Posterior vena cava (tissue), 2 donors: ENCODE results near the gene RASSF6. TPM values are rescaled to one million over a fixed set of nuclear protein-coding genes. Genes with fewer than 3 reads are reported as not detected.
"Not testable (repeated sequence)": the region's sequence is repeated elsewhere in the genome, so short reads cannot be mapped to it uniquely, and the experiment has no call there.

Experiments
- DNase-seq: peaks from one replicate; pipeline ENCODE4 v3.0.0-alpha.2; 2020; ENCODE audit warnings: low spot score
- intact Hi-C, 2 donors: fragments of 100-400 bp; cut with DNase I; formaldehyde crosslinking; loops; one replicate each; pipeline versions ENCODE4 v1.14.1 to v1.14.2; 2022 to 2023
- total RNA-seq, 2 donors: library from RNA; stranded (reverse); fragmentation: NEBNext Ultra II Directional; extraction: Animal tissue kit (Norgen Biotek cat#: 25700); gene quantifications; one replicate each; pipeline ENCODE4 v1.2.1, GENCODE V29; 2021
- donor health status: DM: yes; HTN: yes; CAD: no.
- donor health status: DM: yes; HTN: yes; CAD: no.

Gene RASSF6
- total RNA-seq, 2 donors from 2014 or later: not detected

- DNase-seq: no peak
- intact Hi-C loops: no loop called here
Measured at GRCh38 chr4:73589261-73589847, 30.9 kb downstream of the RASSF6 start.

GRCh38 chr4:73588613-73589012 lies 31.6 kb downstream of the RASSF6 start:
- DNase-seq: no peak
- intact Hi-C loops: no loop called here

- no peak for DNase-seq
- intact Hi-C loops: no loop called here
Measured at GRCh38 chr4:73586666-73587065, 33.6 kb downstream of the RASSF6 start.

GRCh38 chr4:73586040-73586439 lies 34.2 kb downstream of the RASSF6 start:
- intact Hi-C loops: no loop called here

GRCh38 chr4:73585345-73585744 lies 34.9 kb downstream of the RASSF6 start:
- DNase-seq: no peak
- intact Hi-C loops: no loop called here

More at GRCh38 chr4:73586040-73586439, 34.2 kb downstream of the RASSF6 start:
- no peak for DNase-seq

- intact Hi-C loops: no loop called here
- no peak for DNase-seq
Measured at GRCh38 chr4:73583666-73584065, 36.6 kb downstream of the RASSF6 start.

- no peak for DNase-seq
- intact Hi-C loops: no loop called here
Measured at GRCh38 chr4:73577371-73577770, 42.9 kb downstream of the RASSF6 start.

GRCh38 chr4:73576381-73576780 lies 43.9 kb downstream of the RASSF6 start:
- intact Hi-C loops: no loop called here
- DNase-seq: no peak

DNA sequence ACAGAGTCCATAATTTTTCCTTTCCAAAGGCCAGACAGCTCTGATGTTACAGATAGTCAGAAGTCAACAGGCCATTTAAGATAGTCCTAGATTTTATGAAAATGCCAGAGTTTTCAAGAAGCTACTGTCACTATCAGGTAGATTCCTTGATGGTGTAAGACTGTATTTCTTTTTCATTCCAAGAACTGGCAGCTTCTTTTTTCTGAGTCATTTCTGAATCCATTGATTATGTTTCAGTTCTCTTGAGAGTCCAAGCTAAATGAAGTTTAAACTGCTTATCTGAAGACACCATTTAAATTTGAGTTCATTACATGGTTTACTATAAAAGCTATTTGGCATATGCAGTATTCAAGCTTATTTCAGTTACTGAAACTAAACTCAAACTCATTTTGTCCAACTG lies 44.6 kb downstream of the RASSF6 start:
- DNase-seq: no peak
- intact Hi-C loops: no loop called here

DNA sequence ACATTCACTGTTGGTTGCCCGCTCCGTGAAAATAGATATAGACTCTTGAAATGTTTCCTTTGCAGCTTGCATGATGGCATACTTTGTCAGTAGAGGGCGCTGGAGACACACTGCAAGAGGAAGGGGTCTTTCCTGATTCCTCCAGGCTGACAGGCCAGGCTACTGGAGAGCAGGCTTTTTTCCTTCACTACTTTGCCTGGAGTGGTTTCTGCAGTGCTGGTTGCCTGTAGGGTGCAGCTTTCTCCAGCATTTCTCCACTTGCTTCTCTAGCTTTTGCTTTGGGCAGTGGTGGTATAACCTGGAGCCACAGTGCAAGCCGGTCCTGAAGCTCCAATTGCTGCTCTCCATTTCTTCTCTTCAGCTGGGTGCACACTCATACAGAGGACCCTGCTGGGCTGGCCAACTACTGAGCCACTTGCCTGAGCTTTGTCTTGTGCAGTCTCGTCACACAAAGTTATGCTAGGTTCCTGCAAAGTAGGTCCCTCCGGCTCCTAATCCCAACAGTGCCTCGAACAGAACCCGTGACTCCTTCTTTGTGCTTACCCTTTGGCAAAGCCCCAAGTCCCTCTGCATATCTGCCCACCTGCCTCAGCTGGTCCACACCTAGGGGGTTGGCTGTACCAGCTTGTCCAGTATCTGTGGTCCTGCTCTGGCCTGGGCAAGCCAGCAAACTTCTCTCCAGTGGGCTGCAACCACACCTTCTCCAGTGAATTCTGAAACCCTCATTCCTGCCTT lies 46.3 kb downstream of the RASSF6 start:
- intact Hi-C loops: no loop called here
- peak; percentile 82 for DNase-seq

DNA sequence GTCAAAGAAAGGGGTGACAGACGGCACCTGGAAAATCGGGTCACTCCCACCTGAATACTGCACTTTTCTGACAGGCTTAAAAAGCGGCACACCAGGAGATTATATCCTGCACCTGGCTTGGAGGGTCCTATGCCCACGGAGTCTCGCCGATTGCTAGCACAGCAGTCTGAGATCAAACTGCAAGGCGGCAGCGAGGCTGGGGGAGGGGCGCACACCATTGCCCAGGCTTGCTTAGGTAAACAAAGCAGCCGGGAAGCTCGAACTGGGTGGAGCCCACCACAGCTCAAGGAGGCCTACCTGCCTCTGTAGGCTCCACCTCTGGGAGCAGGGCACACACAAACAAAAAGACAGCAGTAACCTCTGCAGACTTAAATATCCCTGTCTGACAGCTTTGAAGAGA lies 69.4 kb downstream of the RASSF6 start:
- intact Hi-C loops, DNase-seq: not testable (repeated sequence)

GRCh38 chr4:73544620-73545019 lies 75.6 kb downstream of the RASSF6 start:
- no peak for DNase-seq
- intact Hi-C loops: no loop called here

- intact Hi-C loops: no loop called here
- no peak for DNase-seq
Measured at GRCh38 chr4:73541251-73541650, 79.0 kb downstream of the RASSF6 start.

- no peak for DNase-seq
- intact Hi-C loops: no loop called here
Measured at GRCh38 chr4:73540826-73541225, 79.4 kb downstream of the RASSF6 start.

DNA sequence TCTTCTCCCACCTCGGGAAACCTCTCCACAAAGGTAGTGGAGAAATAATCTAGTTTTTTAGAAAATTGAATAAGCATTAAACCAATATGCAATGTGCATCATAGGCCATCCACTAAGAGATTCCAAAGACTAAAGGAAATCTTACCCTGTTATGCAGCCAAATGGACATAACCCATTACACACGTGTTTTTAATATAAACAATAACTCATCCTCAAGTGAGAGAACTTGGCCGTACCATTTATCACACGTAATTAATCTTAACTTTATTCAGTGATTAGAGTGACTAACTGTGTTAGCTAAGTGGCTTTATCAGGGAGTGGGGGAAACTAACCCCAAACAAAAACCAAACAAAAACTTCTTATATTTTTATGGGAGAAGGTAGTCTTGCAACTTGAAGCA lies 80.8 kb downstream of the RASSF6 start:
- DNase-seq: no peak
- intact Hi-C loops: no loop called here

DNA sequence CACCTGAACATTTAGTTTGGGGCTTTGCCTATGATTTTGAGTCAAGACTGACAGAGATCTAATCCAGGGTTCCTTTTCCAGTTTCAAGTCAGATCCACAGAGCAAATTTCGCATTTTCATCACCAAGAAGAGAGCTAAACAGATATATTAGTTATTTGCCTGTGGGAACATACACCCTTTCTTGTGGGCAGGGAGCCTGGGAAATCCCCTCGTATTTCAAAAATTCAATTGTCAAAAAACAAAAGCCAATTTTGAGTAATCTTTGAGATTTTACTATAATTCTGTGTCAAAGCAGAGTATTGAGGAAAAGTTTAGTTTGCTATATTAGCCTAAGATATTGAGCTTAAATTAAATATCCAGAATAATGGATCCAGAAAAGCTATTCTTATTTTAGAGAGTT lies 82.1 kb downstream of the RASSF6 start:
- no peak for DNase-seq
- intact Hi-C loops: no loop called here

GRCh38 chr4:73533515-73534422 lies 86.5 kb downstream of the RASSF6 start:
- intact Hi-C loops: no loop called here
- DNase-seq: no peak

GRCh38 chr4:73528171-73528570 lies 92.1 kb downstream of the RASSF6 start:
- intact Hi-C loops: no loop called here

DNA sequence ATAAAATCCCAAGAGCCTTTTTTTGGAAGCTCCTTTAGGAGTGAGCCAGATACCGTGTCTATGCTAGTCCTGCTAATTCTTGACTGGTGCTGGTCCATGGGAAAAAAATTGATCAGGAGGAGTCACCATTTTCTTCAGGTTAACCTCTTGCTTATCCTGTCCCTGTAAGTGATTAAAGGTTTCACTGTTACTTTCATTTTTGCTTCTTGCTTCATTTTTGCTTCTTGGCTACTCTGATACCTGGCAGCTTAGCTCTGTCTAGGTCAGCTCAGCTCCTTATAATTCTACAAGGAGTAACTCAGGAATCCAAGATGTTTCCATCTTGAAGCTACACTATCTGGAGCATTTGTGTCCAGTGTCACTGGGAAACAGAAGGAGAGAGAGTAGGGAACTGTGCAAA lies 93.0 kb downstream of the RASSF6 start:
- DNase-seq: no peak
- intact Hi-C loops: no loop called here

More at GRCh38 chr4:73528171-73528570, 92.1 kb downstream of the RASSF6 start:
- no peak for DNase-seq

- DNase-seq: no peak
- intact Hi-C loops: no loop called here
Measured at GRCh38 chr4:73525611-73526010, 94.6 kb downstream of the RASSF6 start.
